Thyroid gland (tissue), 4 donors: ENCODE data around the gene AMIGO3. TPM values are rescaled to one million over a fixed set of nuclear protein-coding genes. Genes with fewer than 3 reads are reported as not detected.

Experiments
- DNase-seq, 2 donors: peaks; one replicate each; pipeline ENCODE4 v3.0.0-alpha.2; 2019
- H3K27ac ChIP-seq, 3 donors: fragments of 200-600 bp; sonication (generic); 1 replicate in 2 of 3; 2 replicates in 1 of 3; pipeline ENCODE4 v1.5.1; 2016 to 2019; ENCODE audit warnings: mild to moderate bottlenecking in 1 of 3, moderate library complexity in 1 of 3
- H3K27me3 ChIP-seq: fragments of 200-600 bp; sonication (generic); one replicate; pipeline ENCODE4 v1.5.1; 2019
- H3K36me3 ChIP-seq, 2 donors: fragments of 200-600 bp; sonication (generic); one replicate each; pipeline ENCODE4 v1.5.1; 2016 to 2019
- H3K4me1 ChIP-seq, 2 donors: fragments of 200-600 bp; sonication (generic); one replicate each; pipeline ENCODE4 v1.5.1; 2017 to 2019
- H3K4me3 ChIP-seq, 3 donors: fragments of 200-600 bp; sonication (generic); replicated peaks in 1 of 3; 1 replicate in 2 of 3; 2 replicates in 1 of 3; pipeline ENCODE4 v1.5.1; 2016; ENCODE audit warnings: mild to moderate bottlenecking in 1 of 3
- H3K9me3 ChIP-seq: fragments of 200-600 bp; sonication (generic); one replicate; pipeline ENCODE4 v1.5.1; 2017
- CTCF ChIP-seq, 6 experiments: fragments of 200-600 bp in 3 of 6; fragments of 450-650 bp in 3 of 6; sonication (generic) in 3 of 6; IDR thresholded peaks; one replicate each; pipeline ENCODE4 v1.5.1; 2016 to 2019; ENCODE audit warnings: antibody characterized with exemption in 6 of 6, mild to moderate bottlenecking in 2 of 6, inconsistent platforms in 1 of 6, moderate library complexity in 1 of 6
- POLR2A ChIP-seq, 2 donors: fragments of 450-650 bp; IDR thresholded peaks; one replicate each; pipeline ENCODE4 v1.6.1; 2017; ENCODE audit warnings: antibody characterized with exemption in 2 of 2, mild to moderate bottlenecking in 2 of 2, moderate library complexity in 1 of 2
- WGBS, 2 donors: methylation state at CpG; one replicate each; pipeline ENCODE4 v1.1.5; 2017; 5-methylcytosine and 5-hydroxymethylcytosine counted together
- intact Hi-C: fragments of 100-400 bp; cut with DNase I; formaldehyde crosslinking; loops from one replicate; pipeline ENCODE4 v1.15.1; 2023
- total RNA-seq, 4 donors: library from RNA; depleted of rRNA; stranded (reverse); fragments of >200 nt; gene quantifications; one replicate each; pipeline ENCODE4 v1.2.3, GENCODE V29; 2016

Gene AMIGO3
- total RNA-seq, 4 donors from 2014 or later = 0.40 to 2.8 (median 1.0) TPM

- H3K27me3 ChIP-seq = no peaks in the 10 kb centered on the region
- 90 to 100% methylated on average over 1 of the region's 1 CpG for WGBS, 2 donors
- H3K4me3 ChIP-seq = no peak overlapping the region
- no peak for DNase-seq
- no peak for TF ChIP-seq CTCF (IDR thresholded peaks at IDR 0.05)
- no peak for TF ChIP-seq POLR2A (IDR thresholded peaks at IDR 0.05)
- H3K4me1 ChIP-seq = peaks cover 13% of the 10 kb centered on the region in 2 donors
- no peaks in the 10 kb centered on the region for H3K9me3 ChIP-seq
- peaks cover 30 to 33% of the 10 kb centered on the region in 2 donors for H3K36me3 ChIP-seq
- intact Hi-C loops = no loop called here
- H3K27ac ChIP-seq = peak overlapping the region in 1 of 3 donors; percentile 32
Observed at GRCh38 chr3:49733551-49733950, 14.1 kb upstream of the AMIGO3 start.

- no peak overlapping the region for H3K27ac ChIP-seq
- H3K4me3 ChIP-seq = no peak overlapping the region
- no peaks in the 10 kb centered on the region for H3K27me3 ChIP-seq
- no peaks in the 10 kb centered on the region for H3K9me3 ChIP-seq
- DNase-seq = no peak
- TF ChIP-seq POLR2A (IDR thresholded peaks at IDR 0.05) = no peak
- no peak for TF ChIP-seq CTCF (IDR thresholded peaks at IDR 0.05)
- intact Hi-C loops = no loop called here
- H3K4me1 ChIP-seq = peaks cover 13% of the 10 kb centered on the region in 2 donors
- WGBS, 2 donors = 88 to 92% methylated on average over 11 of the region's 11 CpGs
- peaks cover 24 to 31% of the 10 kb centered on the region in 2 donors for H3K36me3 ChIP-seq
Observed at GRCh38 chr3:49732597-49732996, 13.1 kb upstream of the AMIGO3 start.

- Histone ChIP-seq H3K27ac (no peak overlapping the region), H3K27me3 (no peaks in the 10 kb centered on the region), H3K9me3 (no peaks in the 10 kb centered on the region), H3K4me1 (peaks cover 13 to 17% of the 10 kb centered on the region in 2 donors), H3K36me3 (peaks cover 16 to 37% of the 10 kb centered on the region in 2 donors), H3K4me3 (no peak overlapping the region)
- 97 to 100% methylated on average over 4 of the region's 4 CpGs for WGBS, 2 donors
- intact Hi-C loops = loop anchor here (5.0 kb wide), 1 partner anchor 53 kb away; no protein-coding TSS in a partner anchor
- DNase-seq = no peak
- no peak for TF ChIP-seq POLR2A (IDR thresholded peaks at IDR 0.05)
- TF ChIP-seq CTCF (IDR thresholded peaks at IDR 0.05) = no peak
Observed at GRCh38 chr3:49729966-49730609, 10.6 kb upstream of the AMIGO3 start.

GRCh38 chr3:49727924-49728361 is 8.5 kb upstream of the AMIGO3 start:
- Histone ChIP-seq H3K27me3 (no peaks in the 10 kb centered on the region), H3K4me3 (no peak overlapping the region), H3K4me1 (peaks cover 11 to 16% of the 10 kb centered on the region in 2 donors), H3K36me3 (peaks cover 16 to 35% of the 10 kb centered on the region in 2 donors), H3K27ac (no peak overlapping the region), H3K9me3 (no peaks in the 10 kb centered on the region)
- intact Hi-C loops = loop anchor here (5.0 kb wide), 1 partner anchor 51 kb away; no protein-coding TSS in a partner anchor
- TF ChIP-seq CTCF (IDR thresholded peaks at IDR 0.05) (no peak), POLR2A (IDR thresholded peaks at IDR 0.05) (no peak)
- WGBS, 2 donors = 93 to 95% methylated on average over 11 to 14 of the region's 15 CpGs
- no peak for DNase-seq
